ENCODE data around the gene FAM234B.

FAM234B gene

DNA sequence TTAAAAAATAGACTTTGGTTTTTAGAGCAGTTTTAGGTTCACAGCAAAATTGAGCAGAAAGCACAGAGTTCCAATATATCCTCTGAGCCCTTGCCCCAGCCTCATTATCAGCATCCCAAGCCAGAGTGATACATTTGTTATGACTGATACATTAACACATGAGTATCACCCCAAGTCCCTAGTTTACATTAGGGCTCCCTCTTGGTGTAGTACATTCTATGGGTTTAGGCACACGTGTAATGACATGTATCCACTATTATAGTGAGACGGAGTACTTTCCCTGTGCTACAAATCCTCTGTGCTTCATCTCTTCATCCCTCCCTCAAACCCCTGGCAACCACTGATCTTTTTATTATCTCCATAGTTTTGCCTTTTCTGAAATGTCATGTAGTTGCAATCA lies 81.8 kb downstream of the FAM234B start:
- TF ChIP-seq, protein P1, sequence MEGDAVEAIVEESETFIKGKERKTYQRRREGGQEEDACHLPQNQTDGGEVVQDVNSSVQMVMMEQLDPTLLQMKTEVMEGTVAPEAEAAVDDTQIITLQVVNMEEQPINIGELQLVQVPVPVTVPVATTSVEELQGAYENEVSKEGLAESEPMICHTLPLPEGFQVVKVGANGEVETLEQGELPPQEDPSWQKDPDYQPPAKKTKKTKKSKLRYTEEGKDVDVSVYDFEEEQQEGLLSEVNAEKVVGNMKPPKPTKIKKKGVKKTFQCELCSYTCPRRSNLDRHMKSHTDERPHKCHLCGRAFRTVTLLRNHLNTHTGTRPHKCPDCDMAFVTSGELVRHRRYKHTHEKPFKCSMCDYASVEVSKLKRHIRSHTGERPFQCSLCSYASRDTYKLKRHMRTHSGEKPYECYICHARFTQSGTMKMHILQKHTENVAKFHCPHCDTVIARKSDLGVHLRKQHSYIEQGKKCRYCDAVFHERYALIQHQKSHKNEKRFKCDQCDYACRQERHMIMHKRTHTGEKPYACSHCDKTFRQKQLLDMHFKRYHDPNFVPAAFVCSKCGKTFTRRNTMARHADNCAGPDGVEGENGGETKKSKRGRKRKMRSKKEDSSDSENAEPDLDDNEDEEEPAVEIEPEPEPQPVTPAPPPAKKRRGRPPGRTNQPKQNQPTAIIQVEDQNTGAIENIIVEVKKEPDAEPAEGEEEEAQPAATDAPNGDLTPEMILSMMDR (conservative IDR thresholded peaks at IDR 0.05; ENCODE audit: low read depth) = no peak
- no peak overlapping the region for H3K27ac ChIP-seq
- ChIA-PET CTCF (no interaction called here), POLR2A (ENCODE audit: low non-redundant PET) (no interaction called here)
- no peak for DNase-seq (ENCODE audit: low spot score)

DNA sequence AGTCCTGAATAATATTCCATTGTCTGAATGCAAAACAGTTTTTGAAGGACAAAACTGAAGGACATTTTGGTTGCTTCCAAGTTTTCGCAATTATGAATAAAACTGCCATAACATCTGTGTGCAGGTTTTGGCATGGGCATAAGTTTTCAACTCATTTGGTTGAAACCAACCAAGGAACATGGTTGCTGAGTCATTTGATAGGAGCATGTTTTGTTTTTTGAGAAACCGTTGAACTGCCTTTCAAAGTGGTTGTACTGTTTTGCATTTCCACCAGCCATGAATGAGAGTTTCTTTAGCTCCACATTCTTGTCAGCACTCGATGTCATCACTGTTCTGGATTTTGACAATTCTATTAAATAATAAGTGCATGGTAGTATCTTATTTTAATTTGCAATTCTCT lies 82.3 kb downstream of the FAM234B start:
- ChIA-PET POLR2A (ENCODE audit: low non-redundant PET) (no interaction called here), CTCF (interaction anchor here (0.7 kb wide), 1 partner anchor 28 kb away, joined by 3 read pairs; no protein-coding TSS in a partner anchor)
- TF ChIP-seq, protein P1 (conservative IDR thresholded peaks at IDR 0.05; ENCODE audit: low read depth) = no peak
- no peak for DNase-seq (ENCODE audit: low spot score)
- no peak overlapping the region for H3K27ac ChIP-seq

DNA sequence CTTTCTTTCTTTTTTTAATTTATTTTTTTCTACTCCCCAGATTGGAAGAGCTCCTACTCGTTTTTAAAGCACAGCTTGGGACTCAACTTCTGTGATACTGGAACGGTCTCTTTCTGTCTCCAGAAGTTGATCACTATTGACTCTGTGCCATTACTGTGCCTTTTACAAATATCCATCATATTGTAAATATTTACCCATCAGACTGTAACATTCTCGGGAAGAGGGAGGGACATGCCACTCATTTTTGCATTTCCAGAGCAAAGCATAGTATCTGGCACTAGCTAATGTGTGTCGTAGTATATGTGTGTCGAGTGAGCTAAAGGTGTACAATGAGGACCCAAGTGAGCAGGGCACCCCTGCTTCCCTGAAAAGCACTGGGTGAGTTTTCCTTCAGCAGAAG lies 83.3 kb downstream of the FAM234B start:
- no peak for DNase-seq (ENCODE audit: low spot score)
- POLR2A ChIA-PET (ENCODE audit: low non-redundant PET) = no interaction called here
- CTCF ChIA-PET = no interaction called here
- TF ChIP-seq, protein P1 (conservative IDR thresholded peaks at IDR 0.05; ENCODE audit: low read depth) = no peak
- no peak overlapping the region for H3K27ac ChIP-seq

DNA sequence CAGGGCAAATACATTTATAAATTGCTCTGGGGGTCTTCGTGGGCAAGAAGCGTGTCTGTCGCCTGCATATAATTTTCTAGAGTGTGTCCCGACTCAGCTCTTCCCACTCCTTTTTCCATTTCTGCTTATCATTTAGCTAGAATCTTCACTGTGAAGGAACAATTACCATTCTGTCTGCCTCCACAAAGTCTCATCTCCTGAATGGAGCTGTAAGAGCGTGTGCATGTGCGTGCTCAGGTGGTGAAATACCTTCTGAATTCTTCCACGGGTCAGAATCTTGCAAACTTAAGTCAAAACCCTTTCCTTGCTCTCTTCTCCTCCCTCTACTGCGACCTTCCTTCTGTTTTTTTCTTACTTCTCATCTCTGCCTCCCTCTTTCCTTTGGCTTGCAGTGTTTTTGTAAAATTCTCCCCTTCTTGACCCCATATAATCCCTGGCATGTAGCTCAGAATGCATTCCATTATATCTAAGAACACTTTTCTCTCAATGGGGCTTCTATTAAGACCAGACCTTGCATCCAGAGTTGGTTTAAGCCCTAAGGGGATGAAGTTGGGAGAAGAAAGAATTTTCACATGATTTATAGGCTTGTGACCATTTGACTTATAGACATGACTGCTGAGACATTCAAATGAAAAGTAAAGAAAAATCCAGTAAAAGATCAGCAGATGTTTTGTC lies 84.2 kb downstream of the FAM234B start:
- DNase-seq (ENCODE audit: low spot score) = no peak
- TF ChIP-seq, protein P1 (conservative IDR thresholded peaks at IDR 0.05; ENCODE audit: low read depth) = no peak
- ChIA-PET POLR2A (ENCODE audit: low non-redundant PET) (no interaction called here), CTCF (no interaction called here)
- no peak overlapping the region for H3K27ac ChIP-seq

DNA sequence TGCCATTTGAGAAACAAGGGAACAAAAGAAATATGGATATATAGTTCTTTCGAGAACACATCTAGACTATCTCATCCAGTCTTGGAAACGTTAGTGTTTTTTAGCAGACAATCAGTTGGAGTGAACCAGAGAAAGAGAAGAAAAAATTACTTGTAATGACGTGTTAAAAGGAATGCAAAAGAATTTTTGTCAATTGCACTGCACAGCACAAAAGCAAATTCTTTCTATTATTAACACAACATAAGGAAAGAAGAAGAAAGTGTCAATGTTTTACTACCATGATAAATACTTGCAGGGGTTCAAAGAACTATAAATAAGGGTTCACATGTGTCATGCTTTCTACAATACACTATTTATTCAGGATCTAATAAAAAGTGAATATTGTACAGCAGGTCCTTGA lies 86.8 kb downstream of the FAM234B start:
- ChIA-PET POLR2A (ENCODE audit: low non-redundant PET) (no interaction called here), CTCF (interaction anchor here (0.6 kb wide), 1 partner anchor 37 kb away, joined by 3 read pairs; no protein-coding TSS in a partner anchor)
- no peak for DNase-seq (ENCODE audit: low spot score)
- TF ChIP-seq, protein P1 (conservative IDR thresholded peaks at IDR 0.05; ENCODE audit: low read depth) = no peak
- H3K27ac ChIP-seq = no peak overlapping the region

All from RWPE1 (cell line).